Measurements from ENCODE around the gene HMGCR.
"Not testable (repeated sequence)": the region's sequence is repeated elsewhere in the genome, so short reads cannot be mapped to it uniquely, and the experiment has no call there.

HMGCR gene

DNA sequence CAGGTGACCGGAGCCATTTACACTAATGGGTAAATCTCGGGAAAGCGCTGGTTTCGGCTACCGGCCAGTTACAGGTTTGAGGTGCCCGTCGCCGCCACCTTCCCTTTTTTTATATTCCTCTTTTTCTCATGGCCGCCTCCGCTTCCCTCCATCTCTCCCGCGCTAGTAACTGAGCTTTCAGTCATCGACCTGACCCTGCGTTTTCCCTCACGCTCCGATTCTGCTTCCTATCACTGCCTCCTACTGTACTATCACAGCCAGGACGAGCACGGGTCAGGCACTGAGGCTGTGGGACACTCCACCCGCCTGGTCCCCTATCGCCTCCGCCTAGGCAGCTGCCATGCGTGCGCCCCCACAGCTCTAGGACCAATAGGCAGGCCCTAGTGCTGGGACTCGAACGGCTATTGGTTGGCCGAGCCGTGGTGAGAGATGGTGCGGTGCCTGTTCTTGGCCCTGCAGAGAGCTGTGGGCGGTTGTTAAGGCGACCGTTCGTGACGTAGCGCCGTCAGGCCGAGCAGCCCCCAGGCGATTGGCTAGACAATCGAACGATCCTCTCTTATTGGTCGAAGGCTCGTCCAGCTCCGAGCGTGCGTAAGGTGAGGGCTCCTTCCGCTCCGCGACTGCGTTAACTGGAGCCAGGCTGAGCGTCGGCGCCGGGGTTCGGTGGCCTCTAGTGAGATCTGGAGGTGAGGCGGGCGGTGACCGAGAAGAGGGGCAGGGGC lies at the start of gene HMGCR:
Gene HMGCR (plus strand): TSS at position 606 of the 722 bp plus-strand sequence. CDS start 5,386 bp downstream, outside the sequence.
- TF ChIP-seq, protein P1, sequence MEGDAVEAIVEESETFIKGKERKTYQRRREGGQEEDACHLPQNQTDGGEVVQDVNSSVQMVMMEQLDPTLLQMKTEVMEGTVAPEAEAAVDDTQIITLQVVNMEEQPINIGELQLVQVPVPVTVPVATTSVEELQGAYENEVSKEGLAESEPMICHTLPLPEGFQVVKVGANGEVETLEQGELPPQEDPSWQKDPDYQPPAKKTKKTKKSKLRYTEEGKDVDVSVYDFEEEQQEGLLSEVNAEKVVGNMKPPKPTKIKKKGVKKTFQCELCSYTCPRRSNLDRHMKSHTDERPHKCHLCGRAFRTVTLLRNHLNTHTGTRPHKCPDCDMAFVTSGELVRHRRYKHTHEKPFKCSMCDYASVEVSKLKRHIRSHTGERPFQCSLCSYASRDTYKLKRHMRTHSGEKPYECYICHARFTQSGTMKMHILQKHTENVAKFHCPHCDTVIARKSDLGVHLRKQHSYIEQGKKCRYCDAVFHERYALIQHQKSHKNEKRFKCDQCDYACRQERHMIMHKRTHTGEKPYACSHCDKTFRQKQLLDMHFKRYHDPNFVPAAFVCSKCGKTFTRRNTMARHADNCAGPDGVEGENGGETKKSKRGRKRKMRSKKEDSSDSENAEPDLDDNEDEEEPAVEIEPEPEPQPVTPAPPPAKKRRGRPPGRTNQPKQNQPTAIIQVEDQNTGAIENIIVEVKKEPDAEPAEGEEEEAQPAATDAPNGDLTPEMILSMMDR (IDR thresholded peaks at IDR 0.05) = no peak
- intact Hi-C loops (cut with DNase I; ENCODE audit: low total_unique reads) = loop anchor here (2.0 to 5.0 kb wide), 3 partner anchors 99 to 568 kb away; partner anchors contain the start of genes ANKRD31 and GCNT4
- H3K4me1 ChIP-seq = peaks cover 0 to 17% (median 6%) of the 10 kb centered on the region in 4 donors
- H3K36me3 ChIP-seq = no peaks in the 10 kb centered on the region
- peak within 1 kb of the TSS; percentile 87 to 88 for H3K27ac ChIP-seq
- no peaks in the 10 kb centered on the region for H3K27me3 ChIP-seq
- H3K9me3 ChIP-seq = no peaks in the 10 kb centered on the region
- peak within 1 kb of the TSS; percentile 80 to 91 for H3K4me3 ChIP-seq
- DNase-seq = peak; percentile 99

DNA sequence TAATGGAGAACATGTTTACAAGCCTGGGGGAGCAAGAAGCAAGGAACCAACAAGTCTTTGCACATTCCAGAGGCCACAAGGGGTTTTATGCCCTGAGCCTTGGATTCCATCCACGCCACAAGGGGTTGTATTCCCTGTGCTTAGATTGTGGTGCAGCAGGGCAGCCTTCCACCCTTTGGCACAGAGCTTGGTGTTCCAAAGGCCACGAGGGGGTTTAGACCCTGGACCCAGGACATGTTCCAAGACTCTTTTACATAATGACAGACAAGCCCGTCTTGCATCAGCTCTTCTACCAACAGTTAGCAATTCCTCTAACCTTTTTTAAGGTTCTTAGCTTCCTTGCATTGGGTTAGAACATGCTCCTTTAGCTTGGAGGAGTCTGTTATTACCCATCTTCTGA lies 45.2 kb upstream of the HMGCR start:
- H3K36me3 ChIP-seq; H3K9me3 ChIP-seq; H3K27me3 ChIP-seq; intact Hi-C loops (cut with DNase I; ENCODE audit: low total_unique reads); H3K4me3 ChIP-seq; DNase-seq; H3K4me1 ChIP-seq; H3K27ac ChIP-seq: not testable (repeated sequence)

DNA sequence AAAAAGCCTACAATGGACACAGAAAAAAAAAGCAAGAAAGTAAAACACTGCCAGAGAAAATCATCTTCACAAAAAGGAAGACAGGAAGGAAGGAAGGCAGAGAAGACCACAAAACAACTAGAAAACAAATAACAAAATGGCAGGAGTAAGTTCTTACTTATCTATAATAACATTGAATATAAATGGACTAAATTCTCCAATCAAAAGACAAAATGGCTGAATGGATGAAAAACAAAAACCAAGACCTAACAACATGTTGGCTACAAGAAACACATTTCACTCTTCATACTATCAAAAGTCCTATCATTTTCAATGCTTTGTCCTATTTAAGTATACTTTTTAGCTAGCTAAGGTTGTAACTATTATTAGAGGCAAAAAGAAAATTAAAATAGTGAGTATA lies 36.9 kb upstream of the HMGCR start:
- Histone ChIP-seq H3K27ac (no peak overlapping the region), H3K4me3 (no peak overlapping the region), H3K9me3 (no peaks in the 10 kb centered on the region), H3K27me3 (no peaks in the 10 kb centered on the region), H3K4me1 (no peaks in the 10 kb centered on the region), H3K36me3 (no peaks in the 10 kb centered on the region)
- intact Hi-C loops (cut with DNase I; ENCODE audit: low total_unique reads) = no loop called here
- TF ChIP-seq, protein P1 (IDR thresholded peaks at IDR 0.05) = no peak
- DNase-seq = no peak

DNA sequence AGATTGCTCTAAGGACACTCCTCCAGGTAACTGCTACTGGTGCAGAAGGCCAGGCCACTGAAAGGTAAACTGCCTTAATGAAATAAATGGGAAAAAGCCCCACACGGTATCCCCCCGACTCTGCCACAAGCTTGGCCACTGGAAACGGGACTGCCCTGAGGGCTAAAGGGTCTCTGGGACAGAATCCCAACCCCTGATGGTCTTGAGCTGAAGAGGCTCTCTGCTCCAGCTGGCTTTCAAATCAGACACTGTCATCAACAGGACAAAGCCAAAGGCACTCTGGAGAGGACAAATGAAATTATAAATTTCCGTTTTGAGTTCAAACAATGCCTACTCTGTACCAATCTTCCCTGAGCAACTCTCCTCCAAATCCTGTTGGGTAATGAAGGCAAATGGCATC lies 33.6 kb upstream of the HMGCR start:
- no peak for DNase-seq

DNA sequence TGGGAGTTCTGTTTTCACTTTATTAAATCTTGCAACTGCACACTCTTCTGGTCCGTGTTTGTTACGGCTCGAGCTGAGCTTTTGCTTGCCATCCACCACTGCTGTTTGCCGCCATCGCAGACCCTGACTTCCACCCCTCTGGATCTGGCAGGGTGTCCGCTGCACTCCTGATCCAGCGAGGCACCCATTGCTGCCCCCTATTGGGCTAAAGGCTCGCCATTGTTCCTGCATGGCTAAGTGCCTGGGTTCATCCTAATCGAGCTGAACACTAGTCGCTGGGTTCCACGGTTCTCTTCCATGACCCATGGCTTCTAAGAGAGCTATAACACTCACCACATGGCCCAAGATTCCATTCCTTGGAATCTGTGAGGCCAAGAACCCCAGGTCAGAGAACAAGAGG lies 32.5 kb upstream of the HMGCR start:
- intact Hi-C loops (cut with DNase I; ENCODE audit: low total_unique reads); H3K4me3 ChIP-seq; H3K27me3 ChIP-seq; DNase-seq; H3K27ac ChIP-seq; H3K9me3 ChIP-seq; H3K4me1 ChIP-seq; H3K36me3 ChIP-seq: not testable (repeated sequence)

More for the DNA sequence above, 33.6 kb upstream of the HMGCR start:
- Histone ChIP-seq H3K27me3 (no peaks in the 10 kb centered on the region), H3K36me3 (no peaks in the 10 kb centered on the region), H3K4me3 (no peak overlapping the region), H3K9me3 (no peaks in the 10 kb centered on the region), H3K4me1 (no peaks in the 10 kb centered on the region), H3K27ac (no peak overlapping the region)
- TF ChIP-seq, protein P1 (IDR thresholded peaks at IDR 0.05) = no peak
- intact Hi-C loops (cut with DNase I; ENCODE audit: low total_unique reads) = no loop called here

DNA sequence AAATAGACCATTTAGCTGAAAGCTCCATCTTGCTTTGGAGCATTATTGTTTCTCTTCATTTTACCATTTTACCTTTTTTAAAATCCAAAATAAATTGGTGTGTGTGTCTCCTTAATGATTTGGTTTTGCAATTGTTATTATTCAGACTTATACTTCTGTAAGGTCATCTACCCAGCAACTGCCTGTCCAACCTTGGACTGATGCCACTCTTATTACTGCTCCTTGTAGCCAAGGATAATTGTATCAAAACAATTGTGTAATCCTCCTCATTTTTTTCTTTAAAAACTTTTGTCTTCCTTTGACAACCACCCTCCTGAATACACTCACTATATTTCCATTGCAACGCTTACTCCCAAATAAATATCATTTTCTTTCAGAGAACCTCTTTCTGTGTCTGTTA lies 30.3 kb upstream of the HMGCR start:
- Histone ChIP-seq H3K27me3 (no peaks in the 10 kb centered on the region), H3K27ac (no peak overlapping the region), H3K36me3 (no peaks in the 10 kb centered on the region), H3K9me3 (no peaks in the 10 kb centered on the region), H3K4me1 (no peaks in the 10 kb centered on the region), H3K4me3 (no peak overlapping the region)
- intact Hi-C loops (cut with DNase I; ENCODE audit: low total_unique reads) = no loop called here
- TF ChIP-seq, protein P1 (IDR thresholded peaks at IDR 0.05) = no peak
- DNase-seq = no peak

All from tibial artery (tissue), 4 donors.